Measurements from ENCODE around the gene GNAS-AS1. TPM values are rescaled to one million over a fixed set of nuclear protein-coding genes. Genes with fewer than 3 reads are reported as not detected.

The GNAS-AS1 gene
- total RNA-seq, 1 donor = 0.43 TPM

GRCh38 chr20:58813369-58813768 lies 37.3 kb downstream of the GNAS-AS1 start:
- DNase-seq (ENCODE audit: low read depth) = no peak
- TF ChIP-seq CTCF (IDR thresholded peaks at IDR 0.05; ENCODE audit: insufficient read depth, low read depth, low read length) = no peak
- H3K4me3 ChIP-seq (ENCODE audit: low read depth, low read length) = no peak overlapping the region

- H3K4me3 ChIP-seq (ENCODE audit: low read depth, low read length) = no peak overlapping the region
- no peak for DNase-seq (ENCODE audit: low read depth)
- TF ChIP-seq CTCF (IDR thresholded peaks at IDR 0.05; ENCODE audit: insufficient read depth, low read depth, low read length) = no peak
These were observed 39.4 kb downstream of the GNAS-AS1 start for GRCh38 chr20:58811334-58811733.

GRCh38 chr20:58810879-58811250 lies 39.8 kb downstream of the GNAS-AS1 start:
- TF ChIP-seq CTCF (IDR thresholded peaks at IDR 0.05; ENCODE audit: insufficient read depth, low read depth, low read length) = no peak
- DNase-seq (ENCODE audit: low read depth) = no peak
- H3K4me3 ChIP-seq (ENCODE audit: low read depth, low read length) = no peak overlapping the region

- H3K4me3 ChIP-seq (ENCODE audit: low read depth, low read length) = no peak overlapping the region
- DNase-seq (ENCODE audit: low read depth) = no peak
- no peak for TF ChIP-seq CTCF (IDR thresholded peaks at IDR 0.05; ENCODE audit: insufficient read depth, low read depth, low read length)
These were observed 40.4 kb downstream of the GNAS-AS1 start for GRCh38 chr20:58810116-58810878.

- no peak overlapping the region for H3K4me3 ChIP-seq (ENCODE audit: low read depth, low read length)
- no peak for DNase-seq (ENCODE audit: low read depth)
- TF ChIP-seq CTCF (IDR thresholded peaks at IDR 0.05; ENCODE audit: insufficient read depth, low read depth, low read length) = no peak
These were observed 42.2 kb downstream of the GNAS-AS1 start for GRCh38 chr20:58808271-58809046.

GRCh38 chr20:58807801-58808200 lies 42.9 kb downstream of the GNAS-AS1 start:
- H3K4me3 ChIP-seq (ENCODE audit: low read depth, low read length) = no peak overlapping the region
- no peak for TF ChIP-seq CTCF (IDR thresholded peaks at IDR 0.05; ENCODE audit: insufficient read depth, low read depth, low read length)
- no peak for DNase-seq (ENCODE audit: low read depth)
